ENCODE measurements around the gene CDH7.

Gene CDH7

GRCh38 chr18:65938592-65939372, 188.0 kb downstream of the CDH7 start:
- Histone ChIP-seq H3K9me3 (ENCODE audit: low read depth, low read length) (no peaks in the 10 kb centered on the region), H3K36me3 (ENCODE audit: insufficient read depth, low read length) (no peaks in the 10 kb centered on the region), H3K27ac (no peak overlapping the region), H3K9ac (ENCODE audit: insufficient read length) (no peak overlapping the region), H3K4me3 (no peak overlapping the region)
- DNase-seq (ENCODE audit: low read depth, low spot score): no peak
- TF ChIP-seq FOXP2 (optimal IDR thresholded peaks at IDR 0.05; ENCODE audit: control extremely low read depth, extremely low read length, insufficient read depth): no peak
- TF ChIP-seq POLR2AphosphoS5 (IDR thresholded peaks at IDR 0.05; ENCODE audit: borderline replicate concordance, low read depth, low read length): no peak

Measured in SK-N-MC (cell line).